Measurements from ENCODE around the gene NPB. TPM values are rescaled to one million over a fixed set of nuclear protein-coding genes. Genes with fewer than 3 reads are reported as not detected.
A peak's percentile ranks its signal among the peaks of the same experiment; 100 is the strongest.
"Not testable (repeated sequence)": the region's sequence is repeated elsewhere in the genome, so short reads cannot be mapped to it uniquely, and the experiment has no call there.

NPB gene
- total RNA-seq, 6 donors from 2014 or later, result 0.37 to 1.8 (median 0.94) TPM; not detected in 3

DNA sequence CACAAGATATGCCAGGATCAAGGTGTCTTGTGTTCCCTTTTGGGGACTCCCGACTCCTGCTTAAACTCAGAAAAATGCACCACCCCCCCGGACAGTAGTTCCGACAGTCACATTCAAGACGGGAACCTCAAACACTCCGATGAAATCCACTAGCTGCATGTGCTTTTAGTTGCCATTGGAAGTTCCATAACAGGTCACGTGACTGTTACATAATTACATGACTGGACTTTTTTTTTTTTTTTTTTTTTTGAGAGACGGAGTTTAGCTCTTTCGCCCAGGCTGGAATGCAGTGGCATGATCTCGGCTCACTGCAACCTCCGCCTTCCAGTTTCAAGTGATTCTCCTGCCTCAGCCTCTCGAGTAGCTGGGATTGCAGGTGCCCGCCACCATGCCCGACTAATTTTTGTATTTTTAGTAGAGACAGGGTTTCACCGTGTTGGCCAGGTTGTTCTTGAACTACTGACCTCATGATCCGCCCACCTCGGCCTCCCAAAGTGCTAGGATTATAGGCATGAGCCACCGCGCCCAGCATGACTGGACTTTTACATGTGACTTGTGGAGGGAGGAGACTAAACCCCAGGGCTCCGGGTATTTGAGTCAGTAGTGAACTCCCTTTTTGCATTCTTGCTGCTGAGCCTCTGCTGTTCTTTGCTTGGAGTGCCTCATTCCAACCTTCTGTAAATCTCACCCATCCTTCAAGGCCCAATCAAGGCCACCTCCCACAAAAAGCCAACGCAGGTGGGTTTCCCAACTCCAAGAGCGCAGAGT, 14.4 kb downstream of the NPB start:
- peak overlapping the region in 1 of 4 donors; percentile 8 for H3K27ac ChIP-seq
- WGBS, 2 donors, result 73 to 79% methylated on average over 20 to 21 of the region's 21 CpGs
- peaks cover 14 to 62% (median 28%) of the 10 kb centered on the region in 4 donors for H3K4me1 ChIP-seq
- no peak for DNase-seq
- ATAC-seq (ENCODE audit: low FRiP score in 2 of 2), result peak in 1 of 2 donors; percentile 46
- TF ChIP-seq CTCF (IDR thresholded peaks at IDR 0.05) (no peak), EP300 (IDR thresholded peaks at IDR 0.05) (no peak), POLR2AphosphoS5 (IDR thresholded peaks at IDR 0.05) (no peak), POLR2A (IDR thresholded peaks at IDR 0.05) (no peak)
- H3K36me3 ChIP-seq, result peaks cover 10 to 65% (median 51%) of the 10 kb centered on the region in 4 donors
- H3K9me3 ChIP-seq, result no peaks in the 10 kb centered on the region
- H3K27me3 ChIP-seq, result no peaks in the 10 kb centered on the region
- peak overlapping the region in 2 of 4 donors; percentile 95 to 98 for H3K4me3 ChIP-seq

- no peaks in the 10 kb centered on the region for H3K9me3 ChIP-seq
- WGBS, 2 donors, result 0 to 2% methylated on average over 18 to 58 of the region's 94 CpGs
- peak within 1 kb of the TSS; percentile 74 to 98 (median 96) for H3K4me3 ChIP-seq
- TF ChIP-seq EP300 (IDR thresholded peaks at IDR 0.05) (no peak), POLR2A (IDR thresholded peaks at IDR 0.05) (peak in 3 of 4 donors; percentile 44 to 88 (median 58)), POLR2AphosphoS5 (IDR thresholded peaks at IDR 0.05) (peak; percentile 73 to 74)
- H3K27me3 ChIP-seq, result no peaks in the 10 kb centered on the region
- ATAC-seq (ENCODE audit: low FRiP score in 2 of 2), result peak; percentile 61 to 86
- H3K36me3 ChIP-seq, result peaks cover 17 to 67% (median 53%) of the 10 kb centered on the region in 4 donors
- peaks cover 17 to 64% (median 31%) of the 10 kb centered on the region in 4 donors for H3K4me1 ChIP-seq
- DNase-seq, result peak; percentile 70 to 96
- H3K27ac ChIP-seq, result peak within 1 kb of the TSS; percentile 49 to 87 (median 78)
These were observed 15.7 kb downstream of the NPB start, which contains the start of gene SIRT7 for GRCh38 chr17:81917565-81918332. TSS of gene SIRT7 (minus strand) at chr17:81918176. CDS start at chr17:81918131, 45 bp downstream.

DNA sequence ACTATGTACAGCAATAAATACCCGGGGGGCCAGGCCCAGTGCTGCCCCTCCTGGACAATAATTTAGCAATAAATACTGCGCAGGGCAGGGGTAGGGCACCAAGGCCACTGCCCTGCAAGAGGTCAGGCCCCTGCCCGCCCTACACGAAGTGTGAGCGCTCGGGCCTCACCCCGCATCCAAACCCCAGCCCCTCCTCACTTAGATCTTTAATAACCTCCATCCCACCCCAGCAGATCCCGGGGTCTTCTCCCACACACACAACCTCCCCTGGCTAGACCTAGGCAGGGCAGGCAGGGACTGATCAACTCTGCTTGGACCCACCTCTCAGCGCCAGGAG, 16.3 kb downstream of the NPB start:
- Histone ChIP-seq H3K36me3 (peaks cover 17 to 64% (median 49%) of the 10 kb centered on the region in 4 donors), H3K27ac (peak overlapping the region; percentile 49 to 87 (median 78)), H3K4me1 (peaks cover 22 to 70% (median 37%) of the 10 kb centered on the region in 4 donors), H3K4me3 (peak overlapping the region in 3 of 4 donors; percentile 95 to 98 (median 96))
- not testable (repeated sequence) for DNase-seq, H3K9me3 ChIP-seq, H3K27me3 ChIP-seq
- ATAC-seq (ENCODE audit: low FRiP score in 2 of 2), result peak; percentile 2 to 10
- WGBS, 2 donors, result 27 to 35% methylated on average over 3 to 9 of the region's 9 CpGs

DNA sequence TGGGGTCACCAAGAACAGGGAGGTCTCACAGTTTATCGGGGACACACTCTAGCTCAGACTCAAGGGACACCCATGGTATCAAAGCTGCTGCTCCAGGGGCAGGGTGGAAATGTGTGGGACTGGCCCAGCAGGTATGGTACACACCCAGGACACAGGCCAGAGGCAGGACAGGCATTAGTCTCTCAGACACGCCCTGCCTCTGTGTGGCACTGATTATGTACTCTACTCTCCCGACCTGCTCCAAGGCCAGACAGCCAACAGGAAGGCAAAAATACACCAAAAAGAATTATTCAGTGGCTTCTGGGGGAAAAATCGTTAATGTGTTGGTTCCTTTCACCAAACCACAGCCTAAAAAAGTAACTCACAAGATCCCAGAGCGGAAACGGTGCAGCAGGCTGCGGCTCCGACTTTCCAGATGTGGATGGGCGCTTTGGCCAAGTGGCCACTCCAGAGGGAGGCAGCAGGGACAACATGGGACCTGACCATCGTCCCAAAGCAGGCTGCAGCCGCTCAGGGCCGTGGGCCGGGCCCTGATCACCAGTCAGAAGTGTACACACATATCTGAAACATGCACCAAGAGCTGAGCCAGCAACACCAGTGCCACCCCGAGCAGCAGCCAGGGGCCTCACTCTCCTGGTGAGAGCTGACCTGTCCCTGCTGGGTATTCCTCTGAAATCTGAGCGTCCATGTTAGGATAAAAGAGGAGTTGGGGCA, 17.0 kb downstream of the NPB start:
- TF ChIP-seq CTCF (IDR thresholded peaks at IDR 0.05) (no peak), POLR2A (IDR thresholded peaks at IDR 0.05) (no peak), EP300 (IDR thresholded peaks at IDR 0.05) (no peak), POLR2AphosphoS5 (IDR thresholded peaks at IDR 0.05) (no peak)
- 69 to 88% methylated on average over 10 to 15 of the region's 15 CpGs for WGBS, 2 donors
- no peaks in the 10 kb centered on the region for H3K27me3 ChIP-seq
- DNase-seq (peak in 1 of 2 donors; percentile 74), ATAC-seq (ENCODE audit: low FRiP score in 2 of 2) (no peak)
- no peak overlapping the region for H3K4me3 ChIP-seq
- peaks cover 13 to 57% (median 42%) of the 10 kb centered on the region in 4 donors for H3K36me3 ChIP-seq
- no peaks in the 10 kb centered on the region for H3K9me3 ChIP-seq
- H3K4me1 ChIP-seq, result peaks cover 29 to 76% (median 44%) of the 10 kb centered on the region in 4 donors
- H3K27ac ChIP-seq, result peak overlapping the region in 2 of 4 donors; percentile 81 to 87

DNA sequence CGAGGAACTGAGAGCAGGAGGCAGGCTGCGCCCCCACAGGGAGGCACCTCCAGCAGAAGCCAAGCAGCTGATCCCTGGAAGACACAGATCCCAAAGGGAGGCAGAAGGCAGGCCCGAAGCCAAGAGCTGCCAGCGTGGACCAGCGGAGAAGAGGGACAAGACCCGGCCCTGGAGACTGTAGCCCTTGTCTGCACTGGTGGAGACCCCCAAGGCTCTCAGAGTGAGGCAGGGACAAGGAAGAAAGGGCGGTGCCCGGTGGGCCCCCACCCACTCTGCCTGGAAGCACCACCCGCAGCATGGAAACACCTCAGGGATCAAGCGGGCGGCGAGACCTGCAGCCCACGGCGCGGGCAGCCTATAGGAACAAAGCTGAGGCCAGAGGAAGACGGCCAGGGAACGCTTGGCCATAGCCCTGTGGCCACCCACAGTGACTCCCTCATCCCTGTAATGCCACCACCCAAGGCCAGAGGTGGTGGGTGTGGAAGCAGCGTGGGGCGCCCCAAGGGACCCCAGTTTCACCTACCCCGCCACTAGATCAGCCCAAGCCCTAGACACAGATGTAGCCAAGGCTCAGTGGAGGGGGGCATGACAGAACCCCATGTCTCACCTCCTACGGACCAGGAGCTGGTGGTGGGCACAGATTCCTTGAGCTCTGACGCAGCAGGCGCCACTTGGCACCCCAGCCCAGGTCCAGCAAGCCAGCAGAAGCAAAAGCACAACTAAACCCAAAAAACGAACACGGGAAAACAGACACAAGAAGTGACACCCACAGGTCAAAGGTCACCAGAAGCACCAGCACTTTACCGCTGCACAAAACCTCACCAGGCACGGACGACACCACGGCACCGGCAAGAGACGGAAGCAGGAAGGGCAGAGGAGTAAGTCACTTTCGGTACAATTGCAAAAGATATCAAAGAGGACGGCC, 18.8 kb downstream of the NPB start:
- TF ChIP-seq POLR2AphosphoS5 (IDR thresholded peaks at IDR 0.05), result no peak
- no peak for TF ChIP-seq EP300 (IDR thresholded peaks at IDR 0.05)
- TF ChIP-seq POLR2A (IDR thresholded peaks at IDR 0.05), result no peak
- no peak for TF ChIP-seq CTCF (IDR thresholded peaks at IDR 0.05)
- ATAC-seq (ENCODE audit: low FRiP score in 2 of 2), result no peak
- peak in 1 of 2 donors; percentile 57 for DNase-seq
- Histone ChIP-seq H3K4me3 (no peak overlapping the region), H3K27me3 (no peaks in the 10 kb centered on the region), H3K27ac (peak overlapping the region; percentile 15 to 99 (median 42)), H3K36me3 (peaks cover 8 to 39% (median 24%) of the 10 kb centered on the region in 4 donors), H3K4me1 (peaks cover 48 to 90% (median 62%) of the 10 kb centered on the region in 4 donors), H3K9me3 (no peaks in the 10 kb centered on the region)
- 76 to 79% methylated on average over 12 to 31 of the region's 33 CpGs for WGBS, 2 donors
